GM19372 (cell line): Measurements from ENCODE around the gene KIF17.

Source experiments
- ATAC-seq: cut with Tn5 transposase; IDR thresholded peaks from one replicate; pipeline ENCODE4 v1.9.1; 2021; ENCODE audit warnings: mild to moderate bottlenecking, low read depth, moderate library complexity; ENCODE audit not compliant: unreplicated experiment

The KIF17 gene

DNA sequence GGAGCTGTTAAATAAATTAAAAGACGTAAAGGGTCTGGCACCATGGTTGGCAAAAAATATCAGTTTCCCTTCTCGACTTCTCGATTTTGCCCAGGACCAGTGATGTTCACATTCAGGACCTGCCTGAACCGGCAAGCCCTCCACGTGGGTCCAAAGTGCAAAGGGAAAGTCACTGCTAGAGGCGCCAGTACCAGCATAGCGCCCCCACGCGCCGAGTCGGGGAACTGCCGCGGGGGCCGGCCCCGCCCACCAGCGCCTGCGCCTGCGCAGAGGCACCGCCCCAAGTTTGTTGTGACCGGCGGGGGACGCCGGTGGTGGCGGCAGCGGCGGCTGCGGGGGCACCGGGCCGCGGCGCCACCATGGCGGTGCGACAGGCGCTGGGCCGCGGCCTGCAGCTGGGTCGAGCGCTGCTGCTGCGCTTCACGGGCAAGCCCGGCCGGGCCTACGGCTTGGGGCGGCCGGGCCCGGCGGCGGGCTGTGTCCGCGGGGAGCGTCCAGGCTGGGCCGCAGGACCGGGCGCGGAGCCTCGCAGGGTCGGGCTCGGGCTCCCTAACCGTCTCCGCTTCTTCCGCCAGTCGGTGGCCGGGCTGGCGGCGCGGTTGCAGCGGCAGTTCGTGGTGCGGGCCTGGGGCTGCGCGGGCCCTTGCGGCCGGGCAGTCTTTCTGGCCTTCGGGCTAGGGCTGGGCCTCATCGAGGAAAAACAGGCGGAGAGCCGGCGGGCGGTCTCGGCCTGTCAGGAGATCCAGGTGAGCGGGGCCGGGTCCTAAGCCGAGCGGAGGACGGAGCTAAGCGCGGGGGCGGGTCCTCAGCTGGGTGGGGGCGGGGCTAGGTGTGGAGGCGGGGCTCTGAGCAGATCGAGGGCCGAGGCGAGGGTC lies 84.4 kb downstream of the KIF17 start, which contains the start of gene PINK1:
TSS of gene PINK1 (plus strand) at position 269 of the 875 bp plus-strand sequence. CDS start at position 360, 91 bp downstream.
- ATAC-seq, result peak; percentile 65

GRCh38 chr1:20632386-20632785 lies 85.4 kb downstream of the KIF17 start:
- ATAC-seq, result no peak

- ATAC-seq, result no peak
Measured at GRCh38 chr1:20630729-20631128, 87.1 kb downstream of the KIF17 start.

DNA sequence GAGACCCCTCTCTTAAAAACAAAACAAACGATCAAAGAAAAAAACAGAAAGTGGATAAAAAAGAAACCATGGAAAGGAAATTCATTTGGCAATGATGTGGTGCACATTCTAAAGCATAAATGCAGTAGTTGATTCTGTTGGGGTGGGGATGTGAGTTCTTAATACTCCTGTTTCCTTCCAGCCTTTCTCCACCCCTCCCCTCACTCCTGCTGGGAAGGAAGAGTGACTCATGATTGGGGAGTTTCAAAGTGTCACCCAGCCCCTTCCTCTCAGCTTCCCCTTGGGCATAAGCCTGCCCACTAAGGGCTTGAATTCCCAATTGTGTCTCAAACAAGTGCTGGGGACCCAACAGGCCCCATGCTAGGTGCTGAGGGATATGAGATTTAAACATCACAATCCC lies 91.3 kb downstream of the KIF17 start:
- ATAC-seq, result no peak

DNA sequence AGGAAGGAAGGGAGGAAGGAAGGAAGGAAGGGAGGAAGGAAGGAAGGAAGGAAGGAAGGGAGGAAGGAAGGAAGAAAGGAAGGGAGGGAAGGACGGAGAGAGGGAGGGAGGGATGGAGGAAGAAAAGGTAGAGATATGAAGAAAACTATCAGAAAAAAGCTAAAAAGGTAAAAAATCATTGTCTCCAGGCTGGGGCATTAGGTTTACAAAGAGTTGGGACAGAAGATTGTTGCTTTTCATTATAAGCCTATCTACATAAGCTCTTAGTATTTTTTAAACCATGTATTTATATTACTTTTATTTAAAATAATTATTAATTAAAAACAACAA lies 91.7 kb downstream of the KIF17 start:
- ATAC-seq, result no peak

GRCh38 chr1:20625176-20626097 lies 92.4 kb downstream of the KIF17 start:
- no peak for ATAC-seq

- ATAC-seq, result no peak
Measured at GRCh38 chr1:20624709-20625108, 93.1 kb downstream of the KIF17 start.

GRCh38 chr1:20621012-20621411 lies 96.8 kb downstream of the KIF17 start:
- ATAC-seq, result no peak

- ATAC-seq, result no peak
Measured at GRCh38 chr1:20619999-20620398, 97.8 kb downstream of the KIF17 start.

- ATAC-seq, result no peak
Measured at GRCh38 chr1:20618550-20618949, 99.3 kb downstream of the KIF17 start.

GRCh38 chr1:20616847-20617487 lies 100.8 kb downstream of the KIF17 start:
- no peak for ATAC-seq

- no peak for ATAC-seq
Measured at GRCh38 chr1:20615946-20616846, 101.6 kb downstream of the KIF17 start.

DNA sequence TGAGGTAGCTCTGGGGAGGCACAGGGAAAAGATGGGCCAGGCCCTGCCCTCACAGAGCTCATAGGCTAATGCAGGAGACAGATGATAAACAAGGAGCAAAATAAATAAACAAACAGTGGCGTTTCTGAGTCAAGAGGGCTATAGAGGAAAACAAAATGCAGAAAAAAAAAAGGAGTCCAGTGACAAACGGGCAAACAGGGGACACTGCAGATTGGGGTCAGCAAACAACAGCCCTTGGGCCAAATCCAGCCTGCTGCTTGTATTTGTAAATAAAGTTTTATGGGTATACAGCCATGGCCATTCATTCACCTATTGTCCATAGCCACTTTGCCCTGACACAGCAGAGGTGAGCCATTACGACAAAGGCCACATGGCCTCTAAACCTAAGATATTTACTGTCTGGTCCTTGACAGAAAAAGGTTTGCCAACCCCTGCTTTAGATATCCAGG lies 103.7 kb downstream of the KIF17 start:
- no peak for ATAC-seq
